ENCODE results near the gene SEMA3F.

DNA sequence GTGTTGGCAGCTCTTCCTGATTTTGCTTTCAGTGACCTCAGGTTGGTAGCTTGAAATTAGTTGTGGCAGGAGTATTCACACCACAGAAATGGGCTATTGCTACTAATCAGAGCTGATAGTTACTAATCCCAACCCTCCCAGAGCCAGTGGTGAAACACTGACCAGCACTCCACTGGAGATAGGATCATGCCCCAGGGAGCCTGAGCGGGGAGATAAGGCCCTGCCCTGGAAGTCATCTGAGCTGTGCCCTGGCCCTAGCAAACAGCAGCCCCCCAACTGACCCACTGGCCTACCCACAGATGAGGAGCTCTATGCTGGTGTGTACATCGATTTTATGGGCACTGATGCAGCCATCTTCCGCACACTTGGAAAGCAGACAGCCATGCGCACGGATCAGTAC lies 26.9 kb downstream of the SEMA3F start:
- TF ChIP-seq, protein P1, sequence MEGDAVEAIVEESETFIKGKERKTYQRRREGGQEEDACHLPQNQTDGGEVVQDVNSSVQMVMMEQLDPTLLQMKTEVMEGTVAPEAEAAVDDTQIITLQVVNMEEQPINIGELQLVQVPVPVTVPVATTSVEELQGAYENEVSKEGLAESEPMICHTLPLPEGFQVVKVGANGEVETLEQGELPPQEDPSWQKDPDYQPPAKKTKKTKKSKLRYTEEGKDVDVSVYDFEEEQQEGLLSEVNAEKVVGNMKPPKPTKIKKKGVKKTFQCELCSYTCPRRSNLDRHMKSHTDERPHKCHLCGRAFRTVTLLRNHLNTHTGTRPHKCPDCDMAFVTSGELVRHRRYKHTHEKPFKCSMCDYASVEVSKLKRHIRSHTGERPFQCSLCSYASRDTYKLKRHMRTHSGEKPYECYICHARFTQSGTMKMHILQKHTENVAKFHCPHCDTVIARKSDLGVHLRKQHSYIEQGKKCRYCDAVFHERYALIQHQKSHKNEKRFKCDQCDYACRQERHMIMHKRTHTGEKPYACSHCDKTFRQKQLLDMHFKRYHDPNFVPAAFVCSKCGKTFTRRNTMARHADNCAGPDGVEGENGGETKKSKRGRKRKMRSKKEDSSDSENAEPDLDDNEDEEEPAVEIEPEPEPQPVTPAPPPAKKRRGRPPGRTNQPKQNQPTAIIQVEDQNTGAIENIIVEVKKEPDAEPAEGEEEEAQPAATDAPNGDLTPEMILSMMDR (IDR thresholded peaks at IDR 0.05): no peak
- TF ChIP-seq POLR2A (IDR thresholded peaks at IDR 0.05): no peak
